Uterus (tissue), 4 donors: ENCODE data around the gene NES. TPM values are rescaled to one million over a fixed set of nuclear protein-coding genes. Genes with fewer than 3 reads are reported as not detected.
A peak's percentile ranks its signal among the peaks of the same experiment; 100 is the strongest.

Experiments
- DNase-seq, 2 donors: peaks; one replicate each; pipeline ENCODE4 v3.0.0-alpha.2; 2019 to 2020
- H3K27ac ChIP-seq, 2 donors: fragments of 200-600 bp; sonication (generic); 1 replicate in 1 of 2; 2 replicates in 1 of 2; pipeline ENCODE4 v1.5.1; 2016 to 2018
- H3K27me3 ChIP-seq, 2 donors: fragments of 200-600 bp; sonication (generic); one replicate each; pipeline ENCODE4 v1.5.1; 2018 to 2019; ENCODE audit warnings: control low read depth in 1 of 2
- H3K36me3 ChIP-seq, 2 donors: fragments of 200-600 bp; sonication (generic); one replicate each; pipeline ENCODE4 v1.5.1; 2019; ENCODE audit warnings: control low read depth in 1 of 2
- H3K4me1 ChIP-seq, 2 donors: fragments of 200-600 bp; sonication (generic); one replicate each; pipeline ENCODE4 v1.5.1; 2018 to 2019; ENCODE audit warnings: control low read depth in 1 of 2
- H3K4me3 ChIP-seq, 2 donors: fragments of 200-600 bp; sonication (generic); 1 replicate in 1 of 2; 2 replicates in 1 of 2; pipeline ENCODE4 v1.5.1; 2018 to 2019; ENCODE audit warnings: mild to moderate bottlenecking in 1 of 2
- H3K9me3 ChIP-seq, 2 donors: fragments of 200-600 bp; sonication (generic); one replicate each; pipeline ENCODE4 v1.5.1; 2019; ENCODE audit warnings: control low read depth in 1 of 2
- POLR2A ChIP-seq, 2 donors: fragments of 450-650 bp; IDR thresholded peaks; one replicate each; pipeline ENCODE4 v1.6.1; 2016; ENCODE audit warnings: antibody characterized with exemption in 2 of 2, mild to moderate bottlenecking in 1 of 2, moderate library complexity in 1 of 2
- intact Hi-C: fragments of 100-400 bp; cut with DNase I; formaldehyde crosslinking; loops from one replicate; pipeline ENCODE4 v1.15.1; 2023; ENCODE audit warnings: low total_unique reads
- total RNA-seq, 4 donors: library from RNA; depleted of rRNA in 3 of 4; stranded (reverse); fragments of >200 nt in 3 of 4; gene quantifications; one replicate each; pipeline versions ENCODE4 v1.1.0 to v1.2.4, GENCODE V29; 2014 to 2023
- TF ChIP-seq, protein P1 (sequence below), 4 experiments: fragments of 200-600 bp in 2 of 4; fragments of 450-650 bp in 2 of 4; sonication (generic) in 2 of 4; IDR thresholded peaks; one replicate each; pipeline ENCODE4 v1.5.1; 2016 to 2019; ENCODE audit warnings: antibody characterized with exemption in 4 of 4, mild to moderate bottlenecking in 2 of 4, moderate library complexity in 1 of 4
- donor health status: DM: yes; HTN: yes; CAD: no.

NES gene
- total RNA-seq, 4 donors from 2014 or later, result 9.7 to 70.9 (median 34.5) TPM

DNA sequence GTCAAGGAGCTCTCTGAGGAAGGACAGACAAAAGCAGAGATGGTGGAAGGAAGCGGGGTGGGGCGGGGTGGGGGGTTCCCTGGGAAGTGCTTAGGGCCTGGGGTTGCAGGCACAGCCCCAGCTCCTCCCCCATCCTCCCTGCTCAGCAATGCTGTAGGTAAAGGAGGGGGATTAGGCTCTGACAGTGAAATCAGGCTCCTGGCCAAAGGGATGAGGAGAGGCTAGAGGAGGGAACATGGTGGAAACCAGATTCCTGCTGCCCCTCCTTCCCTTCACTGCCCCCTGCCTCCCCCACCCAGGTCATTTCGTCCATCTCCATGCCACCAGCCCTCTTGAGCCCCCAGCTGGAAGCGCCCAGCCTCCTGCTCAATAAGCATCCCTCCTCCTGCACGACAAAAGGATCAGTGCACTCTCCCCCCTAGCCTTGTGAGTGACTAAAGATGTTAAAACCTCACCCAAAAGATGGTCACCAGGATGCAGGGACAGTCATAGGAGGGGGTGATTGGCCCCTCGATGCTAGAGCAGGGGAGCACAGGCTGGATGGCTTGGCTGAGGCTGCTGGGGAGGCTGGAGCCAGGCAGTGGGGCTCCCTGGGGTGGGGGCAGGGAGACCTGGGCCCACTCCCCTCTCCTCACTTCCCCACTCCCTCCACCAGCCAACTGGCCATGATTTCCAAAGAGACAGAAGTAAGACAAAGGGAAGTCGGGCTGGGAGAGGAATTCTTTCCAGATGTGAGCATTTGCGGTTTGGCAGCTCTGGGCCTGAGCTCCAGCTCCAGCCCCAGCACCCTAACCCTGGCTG lies 30.4 kb upstream of the NES start:
- peak overlapping the region; percentile 92 for H3K27ac ChIP-seq
- H3K4me1 ChIP-seq, result peaks cover 0 to 34% of the 10 kb centered on the region in 2 donors
- H3K27me3 ChIP-seq, result no peaks in the 10 kb centered on the region
- intact Hi-C loops, result no loop called here
- H3K4me3 ChIP-seq, result no peak overlapping the region
- peak; percentile 40 to 47 for DNase-seq
- H3K36me3 ChIP-seq, result no peaks in the 10 kb centered on the region
- H3K9me3 ChIP-seq, result no peaks in the 10 kb centered on the region
- no peak for TF ChIP-seq POLR2A (IDR thresholded peaks at IDR 0.05)
- TF ChIP-seq, protein P1, sequence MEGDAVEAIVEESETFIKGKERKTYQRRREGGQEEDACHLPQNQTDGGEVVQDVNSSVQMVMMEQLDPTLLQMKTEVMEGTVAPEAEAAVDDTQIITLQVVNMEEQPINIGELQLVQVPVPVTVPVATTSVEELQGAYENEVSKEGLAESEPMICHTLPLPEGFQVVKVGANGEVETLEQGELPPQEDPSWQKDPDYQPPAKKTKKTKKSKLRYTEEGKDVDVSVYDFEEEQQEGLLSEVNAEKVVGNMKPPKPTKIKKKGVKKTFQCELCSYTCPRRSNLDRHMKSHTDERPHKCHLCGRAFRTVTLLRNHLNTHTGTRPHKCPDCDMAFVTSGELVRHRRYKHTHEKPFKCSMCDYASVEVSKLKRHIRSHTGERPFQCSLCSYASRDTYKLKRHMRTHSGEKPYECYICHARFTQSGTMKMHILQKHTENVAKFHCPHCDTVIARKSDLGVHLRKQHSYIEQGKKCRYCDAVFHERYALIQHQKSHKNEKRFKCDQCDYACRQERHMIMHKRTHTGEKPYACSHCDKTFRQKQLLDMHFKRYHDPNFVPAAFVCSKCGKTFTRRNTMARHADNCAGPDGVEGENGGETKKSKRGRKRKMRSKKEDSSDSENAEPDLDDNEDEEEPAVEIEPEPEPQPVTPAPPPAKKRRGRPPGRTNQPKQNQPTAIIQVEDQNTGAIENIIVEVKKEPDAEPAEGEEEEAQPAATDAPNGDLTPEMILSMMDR (IDR thresholded peaks at IDR 0.05), result no peak

DNA sequence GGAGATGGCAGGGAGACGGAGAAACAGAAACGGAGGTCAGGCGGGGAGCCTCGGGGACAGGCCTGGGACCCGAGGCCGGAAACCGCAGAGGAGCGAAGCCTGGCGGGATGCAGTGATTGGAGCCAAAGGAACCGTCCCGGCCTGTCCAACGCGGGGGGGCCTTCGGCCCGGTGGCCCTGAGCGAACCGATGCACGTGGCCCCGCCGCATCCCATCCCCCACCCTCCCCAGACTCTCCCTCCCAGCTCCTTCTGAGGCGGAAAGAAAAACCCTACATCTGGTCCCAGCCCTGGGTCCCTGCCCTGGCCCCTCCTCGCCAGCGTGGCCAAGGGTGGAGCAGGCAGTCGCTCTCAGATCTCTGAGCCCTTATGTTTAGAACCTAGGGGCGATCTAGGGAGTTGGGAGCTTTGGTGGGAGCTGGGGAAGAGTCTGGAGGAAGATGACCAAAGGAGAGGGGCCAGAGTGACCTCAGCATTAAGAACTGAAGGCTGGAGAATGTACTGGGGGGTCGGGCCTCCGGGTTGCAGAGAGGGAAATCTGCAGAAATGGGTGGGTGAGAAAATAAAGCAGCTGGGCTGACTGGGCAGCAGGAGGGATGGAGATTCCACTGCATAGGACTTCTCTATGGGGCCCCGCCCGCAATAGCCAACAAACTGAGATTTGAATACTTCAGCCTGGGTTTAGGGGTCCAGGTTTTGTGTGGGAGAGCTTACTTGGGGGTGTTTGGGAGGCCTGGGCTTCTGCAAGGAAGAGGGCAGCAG lies 29.6 kb upstream of the NES start:
- peaks cover 0 to 33% of the 10 kb centered on the region in 2 donors for H3K4me1 ChIP-seq

DNA sequence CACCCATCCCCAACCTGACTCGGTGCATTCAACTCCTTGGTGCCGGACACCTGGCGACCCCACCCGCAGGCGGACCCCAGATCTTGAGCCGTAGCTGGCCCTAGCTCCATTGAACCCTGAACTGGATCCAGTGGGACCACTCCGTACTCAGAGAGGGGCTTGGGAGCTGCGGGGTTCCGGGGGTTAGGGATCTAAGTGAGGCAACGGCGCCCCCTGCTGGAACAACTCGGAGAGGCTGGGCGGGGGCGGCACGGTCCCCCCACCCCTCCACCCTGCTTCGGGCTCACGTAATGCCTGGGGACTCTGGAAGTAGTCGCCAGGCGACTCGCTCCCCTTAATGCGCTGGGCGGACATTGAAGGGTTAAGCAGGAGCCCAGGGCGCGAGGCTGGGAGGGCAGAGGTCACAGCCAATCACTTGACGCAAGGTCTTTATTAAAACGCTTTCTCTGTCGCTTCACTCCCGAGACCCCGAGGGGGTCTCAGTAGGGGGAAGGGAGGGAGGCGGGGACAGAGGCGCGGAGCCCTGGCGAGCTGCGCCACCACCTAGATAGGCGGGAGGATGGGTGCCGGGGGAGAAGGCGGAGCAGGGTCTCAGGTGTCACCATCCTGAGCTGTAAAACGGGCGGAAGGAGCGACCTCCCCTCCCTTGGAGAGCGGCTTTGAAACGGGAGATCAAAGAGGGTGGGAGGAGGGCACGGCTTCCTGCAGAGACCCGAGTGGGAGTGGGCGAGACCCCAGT lies 28.9 kb upstream of the NES start:
- Histone ChIP-seq H3K4me1 (peaks cover 0 to 26% of the 10 kb centered on the region in 2 donors), H3K9me3 (no peaks in the 10 kb centered on the region), H3K36me3 (no peaks in the 10 kb centered on the region), H3K4me3 (peak overlapping the region; percentile 40 to 43), H3K27ac (peak overlapping the region; percentile 92), H3K27me3 (no peaks in the 10 kb centered on the region)
- no peak for TF ChIP-seq POLR2A (IDR thresholded peaks at IDR 0.05)
- TF ChIP-seq, protein P1 (IDR thresholded peaks at IDR 0.05), result peak; percentile 67 to 83 (median 80)
- peak; percentile 77 to 81 for DNase-seq
- intact Hi-C loops, result no loop called here

More for the DNA sequence above, 29.6 kb upstream of the NES start:
- peak overlapping the region; percentile 40 to 43 for H3K4me3 ChIP-seq
- peak overlapping the region; percentile 92 for H3K27ac ChIP-seq
- no peaks in the 10 kb centered on the region for H3K27me3 ChIP-seq
- no peaks in the 10 kb centered on the region for H3K36me3 ChIP-seq
- peak; percentile 77 to 85 for DNase-seq
- intact Hi-C loops, result no loop called here
- H3K9me3 ChIP-seq, result no peaks in the 10 kb centered on the region
- no peak for TF ChIP-seq POLR2A (IDR thresholded peaks at IDR 0.05)
- TF ChIP-seq, protein P1 (IDR thresholded peaks at IDR 0.05), result no peak

DNA sequence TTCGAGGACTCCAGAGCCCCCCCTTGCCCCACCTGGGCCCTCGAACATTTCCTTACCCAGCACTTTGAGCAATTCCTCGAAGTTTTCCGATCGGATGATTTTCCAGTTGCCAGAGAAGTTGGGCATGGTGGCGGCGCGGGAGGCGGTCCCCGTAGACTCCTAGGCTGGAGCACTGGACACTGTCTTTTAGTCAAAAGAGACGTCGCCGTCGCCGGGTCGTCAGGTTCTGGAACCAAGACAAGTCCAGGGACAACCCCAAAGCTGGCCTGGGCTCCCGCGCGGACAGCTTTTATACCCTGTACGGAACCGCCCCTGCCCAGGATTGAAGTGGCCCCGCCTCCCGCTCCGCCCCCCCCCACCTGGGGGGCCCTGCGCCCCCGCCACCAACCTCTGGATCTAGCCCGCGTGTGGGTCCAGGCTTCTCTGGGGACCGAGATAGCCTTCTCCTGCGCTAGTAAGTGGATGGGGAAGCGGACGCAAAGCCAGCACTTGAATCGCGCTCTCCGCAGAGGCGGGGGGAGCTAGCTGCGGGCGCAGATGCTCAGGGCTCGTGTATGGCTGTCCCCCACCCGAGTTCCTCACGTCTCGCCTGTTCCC lies 28.2 kb upstream of the NES start, which contains the start of gene CRABP2:
CRABP2 (minus strand) TSS at position 263 of the 597 bp plus-strand sequence; CDS start at position 126, 137 bp downstream.
- H3K9me3 ChIP-seq, result no peaks in the 10 kb centered on the region
- intact Hi-C loops, result no loop called here
- peak within 1 kb of the TSS; percentile 92 for H3K27ac ChIP-seq
- H3K36me3 ChIP-seq, result no peaks in the 10 kb centered on the region
- H3K27me3 ChIP-seq, result no peaks in the 10 kb centered on the region
- TF ChIP-seq, protein P1 (IDR thresholded peaks at IDR 0.05), result no peak
- no peak for TF ChIP-seq POLR2A (IDR thresholded peaks at IDR 0.05)
- peak; percentile 42 to 51 for DNase-seq
- peaks cover 0 to 19% of the 10 kb centered on the region in 2 donors for H3K4me1 ChIP-seq
- H3K4me3 ChIP-seq, result peak within 1 kb of the TSS; percentile 40 to 43
